ENCODE data around the gene SIPA1L3. TPM values are rescaled to one million over a fixed set of nuclear protein-coding genes. Genes with fewer than 3 reads are reported as not detected.

Gene SIPA1L3
- total and polyA plus RNA-seq, 9 of the 15 experiments (the other 6 are each of a cell fraction or from before 2014, with no cell fraction given) = 0.01 to 6.1 (median 2.5) TPM

DNA sequence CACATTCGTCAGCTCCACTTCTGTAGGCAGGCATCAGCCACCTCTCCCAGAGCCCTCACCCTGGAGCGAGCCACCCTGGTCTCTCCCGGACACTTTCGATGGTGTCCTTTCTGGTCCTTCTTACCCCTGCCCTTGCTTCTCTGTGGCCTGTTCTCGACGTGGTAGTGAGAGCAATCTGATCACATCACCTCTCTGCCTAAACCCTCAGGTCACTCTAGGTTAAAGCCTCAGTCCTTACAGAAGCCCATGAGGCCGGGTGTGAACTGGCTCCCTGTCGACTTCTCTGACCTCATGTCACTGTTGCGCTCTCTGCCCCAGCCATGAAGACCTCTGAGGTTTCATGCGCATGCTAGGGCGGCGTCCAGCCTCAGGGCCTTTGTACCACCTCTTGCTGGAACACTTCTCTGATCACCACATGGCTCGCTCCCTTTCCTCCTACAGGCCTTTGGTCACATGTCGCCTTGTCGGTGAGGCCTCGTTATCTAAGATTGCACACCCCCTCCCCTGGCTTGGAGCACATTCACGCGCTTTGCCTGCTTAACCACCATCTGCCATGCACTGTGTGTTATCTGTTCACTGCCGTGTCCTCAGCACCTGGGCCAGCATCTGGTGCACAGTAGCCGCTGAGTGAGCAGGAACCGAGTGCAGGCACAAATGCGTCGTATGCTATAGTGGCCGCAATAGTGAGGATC is 215.5 kb downstream of the SIPA1L3 start (continued):
- TF ChIP-seq, protein P1, sequence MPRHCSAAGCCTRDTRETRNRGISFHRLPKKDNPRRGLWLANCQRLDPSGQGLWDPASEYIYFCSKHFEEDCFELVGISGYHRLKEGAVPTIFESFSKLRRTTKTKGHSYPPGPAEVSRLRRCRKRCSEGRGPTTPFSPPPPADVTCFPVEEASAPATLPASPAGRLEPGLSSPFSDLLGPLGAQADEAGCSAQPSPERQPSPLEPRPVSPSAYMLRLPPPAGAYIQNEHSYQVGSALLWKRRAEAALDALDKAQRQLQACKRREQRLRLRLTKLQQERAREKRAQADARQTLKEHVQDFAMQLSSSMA (CRISPR knock-in tag; IDR thresholded peaks at IDR 0.05) = no peak
- TF ChIP-seq ELF4 (CRISPR knock-in tag; IDR thresholded peaks at IDR 0.05) = no peak
- no peak for TF ChIP-seq ZNF354B (CRISPR knock-in tag; IDR thresholded peaks at IDR 0.05)
- TF ChIP-seq EP300 (IDR thresholded peaks at IDR 0.05; ENCODE audit: low read length) = peak; percentile 84
- TF ChIP-seq SRSF3 (IDR thresholded peaks at IDR 0.05; ENCODE audit: insufficient read depth, low read length) = no peak
- TF ChIP-seq, protein P2, sequence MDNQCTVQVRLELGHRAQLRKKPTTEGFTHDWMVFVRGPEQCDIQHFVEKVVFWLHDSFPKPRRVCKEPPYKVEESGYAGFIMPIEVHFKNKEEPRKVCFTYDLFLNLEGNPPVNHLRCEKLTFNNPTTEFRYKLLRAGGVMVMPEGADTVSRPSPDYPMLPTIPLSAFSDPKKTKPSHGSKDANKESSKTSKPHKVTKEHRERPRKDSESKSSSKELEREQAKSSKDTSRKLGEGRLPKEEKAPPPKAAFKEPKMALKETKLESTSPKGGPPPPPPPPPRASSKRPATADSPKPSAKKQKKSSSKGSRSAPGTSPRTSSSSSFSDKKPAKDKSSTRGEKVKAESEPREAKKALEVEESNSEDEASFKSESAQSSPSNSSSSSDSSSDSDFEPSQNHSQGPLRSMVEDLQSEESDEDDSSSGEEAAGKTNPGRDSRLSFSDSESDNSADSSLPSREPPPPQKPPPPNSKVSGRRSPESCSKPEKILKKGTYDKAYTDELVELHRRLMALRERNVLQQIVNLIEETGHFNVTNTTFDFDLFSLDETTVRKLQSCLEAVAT (IDR thresholded peaks at IDR 0.05) = no peak
- TF ChIP-seq STAG1 (CRISPR knock-in tag; IDR thresholded peaks at IDR 0.05; ENCODE audit: borderline replicate concordance) = no peak
- TF ChIP-seq RBM34 (IDR thresholded peaks at IDR 0.05; ENCODE audit: borderline replicate concordance, insufficient read depth, low read length) = no peak
- no peak for TF ChIP-seq HOXB6 (CRISPR knock-in tag; IDR thresholded peaks at IDR 0.05; ENCODE audit: borderline replicate concordance)
- TF ChIP-seq PHF8 (IDR thresholded peaks at IDR 0.05; ENCODE audit: borderline replicate concordance, low read length) = no peak
- TF ChIP-seq FOXK1 (CRISPR knock-in tag; IDR thresholded peaks at IDR 0.05; ENCODE audit: borderline replicate concordance) = no peak
- TF ChIP-seq ZNF644 (tag; IDR thresholded peaks at IDR 0.05; ENCODE audit: low read depth) = peak; percentile 80
- TF ChIP-seq ILF3 (IDR thresholded peaks at IDR 0.05; ENCODE audit: borderline replicate concordance) = no peak
- peak; percentile 65 for TF ChIP-seq MTA1 (IDR thresholded peaks at IDR 0.05; ENCODE audit: borderline replicate concordance)
- no peak for TF ChIP-seq HMGN3 (IDR thresholded peaks at IDR 0.05; ENCODE audit: borderline replicate concordance, extremely low read depth, insufficient read length, low read depth, low read length)
- TF ChIP-seq ZNF766 (CRISPR knock-in tag; conservative IDR thresholded peaks at IDR 0.05) = peak; percentile 83
- TF ChIP-seq, protein P3, sequence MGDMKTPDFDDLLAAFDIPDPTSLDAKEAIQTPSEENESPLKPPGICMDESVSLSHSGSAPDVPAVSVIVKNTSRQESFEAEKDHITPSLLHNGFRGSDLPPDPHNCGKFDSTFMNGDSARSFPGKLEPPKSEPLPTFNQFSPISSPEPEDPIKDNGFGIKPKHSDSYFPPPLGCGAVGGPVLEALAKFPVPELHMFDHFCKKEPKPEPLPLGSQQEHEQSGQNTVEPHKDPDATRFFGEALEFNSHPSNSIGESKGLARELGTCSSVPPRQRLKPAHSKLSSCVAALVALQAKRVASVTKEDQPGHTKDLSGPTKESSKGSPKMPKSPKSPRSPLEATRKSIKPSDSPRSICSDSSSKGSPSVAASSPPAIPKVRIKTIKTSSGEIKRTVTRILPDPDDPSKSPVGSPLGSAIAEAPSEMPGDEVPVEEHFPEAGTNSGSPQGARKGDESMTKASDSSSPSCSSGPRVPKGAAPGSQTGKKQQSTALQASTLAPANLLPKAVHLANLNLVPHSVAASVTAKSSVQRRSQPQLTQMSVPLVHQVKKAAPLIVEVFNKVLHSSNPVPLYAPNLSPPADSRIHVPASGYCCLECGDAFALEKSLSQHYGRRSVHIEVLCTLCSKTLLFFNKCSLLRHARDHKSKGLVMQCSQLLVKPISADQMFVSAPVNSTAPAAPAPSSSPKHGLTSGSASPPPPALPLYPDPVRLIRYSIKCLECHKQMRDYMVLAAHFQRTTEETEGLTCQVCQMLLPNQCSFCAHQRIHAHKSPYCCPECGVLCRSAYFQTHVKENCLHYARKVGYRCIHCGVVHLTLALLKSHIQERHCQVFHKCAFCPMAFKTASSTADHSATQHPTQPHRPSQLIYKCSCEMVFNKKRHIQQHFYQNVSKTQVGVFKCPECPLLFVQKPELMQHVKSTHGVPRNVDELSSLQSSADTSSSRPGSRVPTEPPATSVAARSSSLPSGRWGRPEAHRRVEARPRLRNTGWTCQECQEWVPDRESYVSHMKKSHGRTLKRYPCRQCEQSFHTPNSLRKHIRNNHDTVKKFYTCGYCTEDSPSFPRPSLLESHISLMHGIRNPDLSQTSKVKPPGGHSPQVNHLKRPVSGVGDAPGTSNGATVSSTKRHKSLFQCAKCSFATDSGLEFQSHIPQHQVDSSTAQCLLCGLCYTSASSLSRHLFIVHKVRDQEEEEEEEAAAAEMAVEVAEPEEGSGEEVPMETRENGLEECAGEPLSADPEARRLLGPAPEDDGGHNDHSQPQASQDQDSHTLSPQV (IDR thresholded peaks at IDR 0.05) = peak; percentile 94
- no peak for TF ChIP-seq ELF1 (tag; IDR thresholded peaks at IDR 0.05)
- TF ChIP-seq PYGO2 (tag; IDR thresholded peaks at IDR 0.05) = peak; percentile 65; the same call in 1 of the 2 replicates
- TF ChIP-seq FOXA1 (IDR thresholded peaks at IDR 0.05; ENCODE audit: borderline replicate concordance) = no peak
- peak; percentile 60 for TF ChIP-seq CCNT2 (IDR thresholded peaks at IDR 0.05; ENCODE audit: borderline replicate concordance, extremely low read depth, insufficient read length, low read depth, low read length)
- TF ChIP-seq HDAC2 (IDR thresholded peaks at IDR 0.05) = peak; percentile 81
- TF ChIP-seq THRAP3 (IDR thresholded peaks at IDR 0.05; ENCODE audit: borderline replicate concordance) = no peak

Measured in K562 (cell line).